GM18519 (cell line): ENCODE measurements around the gene ADAMTS2.

Source experiments
- ATAC-seq: cut with Tn5 transposase; IDR thresholded peaks from one replicate; pipeline ENCODE4 v1.9.1; 2021; ENCODE audit warnings: mild to moderate bottlenecking, moderate library complexity; ENCODE audit not compliant: unreplicated experiment, low FRiP score

Gene ADAMTS2

GRCh38 chr5:179270581-179271427, 74.5 kb downstream of the ADAMTS2 start:
- ATAC-seq, result no peak

DNA sequence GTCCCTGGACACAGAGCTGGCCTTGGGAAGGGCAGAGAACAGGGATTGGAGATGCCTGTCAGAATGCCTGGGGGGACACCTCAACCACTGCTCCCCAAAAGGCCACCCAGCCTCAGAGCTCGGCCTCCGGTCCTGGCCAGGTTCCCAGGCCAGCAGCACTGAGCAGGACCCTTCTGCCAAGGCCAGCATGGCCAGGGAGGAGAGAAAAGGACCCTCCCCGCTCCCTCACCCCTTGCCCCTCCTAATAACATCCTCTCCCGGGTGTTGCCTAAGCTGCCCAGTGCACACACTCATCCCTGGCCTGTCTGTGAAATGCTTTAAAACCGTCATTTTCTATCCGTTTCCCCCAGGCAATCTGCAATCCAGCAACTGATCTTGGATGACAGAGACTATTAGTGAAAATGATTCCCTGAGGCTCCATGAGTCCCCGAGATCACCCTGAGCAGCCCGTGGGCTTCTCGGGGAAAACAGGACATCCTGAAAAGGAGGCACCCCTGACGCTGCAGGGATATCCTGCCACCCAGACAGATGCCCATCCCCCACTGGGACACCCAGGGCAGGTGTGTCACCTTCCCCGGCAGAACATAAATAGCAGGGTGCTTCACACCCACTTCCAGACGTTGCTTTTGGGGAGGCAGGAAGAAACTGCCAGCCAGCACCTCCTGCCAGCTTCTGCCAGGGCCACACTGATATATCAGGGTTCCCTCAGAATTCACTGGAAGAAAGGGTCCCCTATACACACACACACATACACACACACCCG, 75.3 kb downstream of the ADAMTS2 start:
- ATAC-seq, result no peak

GRCh38 chr5:179268966-179269693, 76.1 kb downstream of the ADAMTS2 start:
- no peak for ATAC-seq

GRCh38 chr5:179268399-179268952, 76.8 kb downstream of the ADAMTS2 start:
- no peak for ATAC-seq

GRCh38 chr5:179267671-179268083, 77.6 kb downstream of the ADAMTS2 start:
- no peak for ATAC-seq

- ATAC-seq, result no peak
Observed at GRCh38 chr5:179267071-179267670, 78.1 kb downstream of the ADAMTS2 start.

DNA sequence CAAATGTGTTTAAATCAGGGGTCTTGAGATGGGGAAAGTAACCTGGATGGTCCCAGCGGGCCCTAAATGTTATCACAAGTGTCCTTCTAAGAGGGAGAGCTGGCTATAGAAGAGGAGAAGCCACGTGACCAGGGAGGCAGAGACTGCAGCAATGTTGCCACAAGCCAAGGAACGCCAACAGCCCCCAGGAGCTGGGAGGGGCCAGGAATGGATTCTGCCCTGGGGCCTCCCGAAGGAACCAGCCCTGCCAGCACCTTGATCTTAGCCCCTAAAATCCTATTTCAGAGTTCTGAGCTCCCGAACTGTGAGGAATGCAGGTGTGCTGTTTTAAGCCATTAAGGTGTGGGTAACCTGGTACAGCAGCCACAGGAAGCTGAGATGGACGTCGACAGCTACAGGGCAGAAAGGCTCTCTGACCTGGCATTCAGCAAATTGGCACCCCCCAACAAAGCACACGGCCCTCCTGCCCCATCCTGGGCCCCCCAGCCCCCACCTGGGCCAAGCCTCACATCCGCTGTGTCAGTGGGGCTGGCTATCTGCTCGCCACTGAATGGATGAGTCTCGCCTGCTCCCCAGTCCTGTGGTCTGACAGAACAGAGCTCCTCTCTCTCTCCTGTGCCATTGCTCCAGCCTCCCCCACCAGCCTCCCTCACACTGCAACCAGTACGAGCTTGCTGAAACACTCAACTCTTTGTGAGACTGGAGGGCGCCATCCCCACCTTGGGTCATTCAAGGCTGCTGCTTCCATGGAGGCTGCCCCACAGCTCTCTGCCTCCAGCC, 78.8 kb downstream of the ADAMTS2 start:
- ATAC-seq, result no peak

DNA sequence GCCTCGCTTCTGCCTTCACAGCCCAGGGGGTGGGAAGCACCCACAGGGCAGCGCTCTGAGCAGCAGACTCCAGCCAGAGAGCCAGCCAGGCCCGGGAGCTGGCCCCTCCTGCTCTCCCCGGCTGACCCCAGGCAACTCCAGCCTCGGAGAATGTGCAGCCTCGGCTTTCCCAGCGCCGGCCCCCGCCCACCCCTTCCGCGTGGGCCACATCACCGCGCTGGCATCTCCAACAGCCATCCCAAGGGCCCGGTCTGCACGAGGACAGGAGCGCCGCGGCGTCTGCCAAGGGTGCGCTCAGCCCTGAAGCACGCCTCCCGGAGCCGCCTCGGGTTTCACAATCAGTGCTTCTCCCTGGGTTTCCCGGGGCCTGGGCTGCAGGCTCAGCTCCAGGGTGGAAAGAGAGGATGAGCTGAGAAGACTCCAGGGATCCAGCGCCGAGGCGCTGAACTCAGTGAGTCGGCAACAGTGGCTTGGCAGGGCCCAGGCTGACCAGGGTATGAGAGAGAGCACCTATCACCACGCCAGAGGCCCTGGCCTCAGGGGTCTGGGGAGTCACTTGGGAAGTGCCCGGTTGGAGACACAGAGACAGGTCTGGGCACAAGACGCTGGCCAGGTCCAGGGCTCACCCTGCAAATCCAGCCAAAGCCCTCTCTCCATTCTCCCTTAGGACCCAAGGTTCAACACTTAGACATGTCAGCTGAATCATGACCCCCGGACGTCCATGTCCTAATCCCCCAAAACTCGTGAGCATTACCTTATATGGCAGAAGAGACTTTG, 79.6 kb downstream of the ADAMTS2 start:
- ATAC-seq, result no peak

DNA sequence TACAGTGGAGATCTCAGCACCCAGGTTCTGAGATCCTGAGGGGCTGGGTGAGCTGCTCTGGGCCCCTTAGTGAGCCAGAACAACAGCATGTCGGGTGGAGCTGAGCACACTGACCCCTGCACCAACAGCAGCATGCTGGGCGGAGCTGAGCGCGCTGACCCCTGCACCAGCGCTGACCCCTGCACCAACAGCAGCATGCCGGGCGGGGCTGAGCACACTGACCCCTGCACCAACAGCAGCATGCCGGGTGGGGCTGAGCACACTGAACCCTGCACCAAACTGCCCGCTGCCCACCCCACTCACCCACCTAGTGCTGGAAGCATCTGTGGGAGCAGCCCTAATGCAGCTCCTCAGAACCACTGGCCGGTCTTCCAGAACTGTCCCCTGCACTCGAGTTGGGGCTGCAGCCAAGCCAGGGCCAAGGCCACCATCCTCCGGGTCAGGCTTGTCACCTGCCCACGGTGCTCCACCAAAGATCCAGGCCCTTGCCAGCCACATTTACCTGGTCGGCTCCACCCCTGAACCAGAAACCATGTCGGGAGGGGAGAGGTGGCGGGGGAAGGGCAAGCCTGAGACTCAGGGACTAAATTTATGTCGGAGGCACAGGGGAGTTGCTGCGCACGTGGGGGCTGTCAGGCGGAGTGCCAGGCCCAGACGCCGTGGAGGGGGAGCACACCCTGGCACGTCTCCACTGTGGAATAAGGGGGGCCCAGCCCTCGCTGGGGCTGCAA, 80.3 kb downstream of the ADAMTS2 start:
- no peak for ATAC-seq

DNA sequence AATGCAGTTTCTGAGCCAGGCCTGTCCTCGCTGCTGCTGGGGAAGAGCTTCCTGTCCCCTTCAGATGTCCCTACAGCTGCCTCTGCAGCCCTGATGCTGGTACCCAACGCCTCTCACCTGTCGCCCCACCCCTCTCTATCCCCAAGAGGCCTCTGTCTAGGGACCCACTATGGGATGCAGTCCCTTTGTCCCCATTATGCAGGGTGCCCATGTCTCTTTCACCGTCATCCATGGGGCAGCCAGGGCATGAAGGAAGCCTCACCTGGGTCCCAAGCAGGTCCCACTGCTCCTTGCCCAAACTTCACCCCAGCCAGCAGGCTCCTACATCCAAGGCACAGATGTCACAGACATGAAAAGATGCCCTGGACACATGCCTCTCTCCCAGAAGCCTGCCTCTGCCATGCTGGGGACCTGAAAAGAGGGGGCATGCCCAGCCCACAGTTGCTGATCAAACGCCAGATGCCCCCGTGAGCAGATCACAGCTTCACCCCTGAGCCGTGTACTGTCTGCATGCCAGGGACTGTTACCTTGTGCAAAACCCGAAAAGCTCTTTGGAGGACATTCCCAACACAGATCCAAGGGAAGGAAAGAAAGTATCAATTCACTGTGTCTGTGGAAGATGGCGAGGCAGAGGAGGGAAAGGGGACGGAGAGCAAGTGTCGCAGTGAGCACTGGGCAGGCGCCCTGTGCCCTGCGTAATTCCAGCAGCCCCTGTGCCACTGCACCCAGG, 81.0 kb downstream of the ADAMTS2 start:
- no peak for ATAC-seq

GRCh38 chr5:179263391-179264052, 81.7 kb downstream of the ADAMTS2 start:
- ATAC-seq, result no peak

DNA sequence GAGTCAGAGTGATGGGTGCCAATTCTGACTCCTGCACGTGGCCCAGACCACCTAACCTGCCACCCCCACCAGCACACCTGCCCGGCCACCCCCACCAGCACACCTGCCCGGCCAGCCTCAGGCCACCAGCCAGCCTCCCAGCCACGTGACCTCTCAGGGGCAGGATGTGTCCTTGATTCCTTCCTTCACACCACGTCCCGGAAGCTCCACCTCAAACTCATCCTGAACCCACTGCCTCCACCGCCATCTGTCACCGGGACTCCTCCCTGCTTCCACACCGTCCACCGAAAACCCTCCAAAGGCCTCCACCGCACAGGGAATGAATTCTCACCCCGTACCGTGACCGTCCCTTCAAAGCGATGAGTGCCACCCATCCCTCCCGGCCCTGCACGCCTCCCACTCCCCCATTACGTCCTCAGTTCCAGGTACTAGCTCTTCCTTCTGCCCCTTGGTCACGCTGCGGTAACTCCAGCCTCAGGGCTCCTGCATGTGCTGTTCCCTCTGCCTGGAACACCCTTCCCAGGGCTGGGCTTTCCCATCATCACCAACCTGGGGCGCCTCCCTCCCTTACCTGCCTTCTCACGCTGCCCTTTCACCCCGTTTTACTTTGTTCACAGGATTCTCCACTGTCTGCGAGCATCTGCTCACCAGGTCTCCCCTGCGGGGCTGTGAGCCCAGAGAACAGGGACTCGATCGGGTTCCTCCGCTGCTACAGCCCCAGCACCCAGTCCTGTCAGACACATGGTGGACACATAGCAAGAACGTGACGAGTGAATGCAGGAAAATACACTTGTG, 82.9 kb downstream of the ADAMTS2 start:
- ATAC-seq, result no peak

DNA sequence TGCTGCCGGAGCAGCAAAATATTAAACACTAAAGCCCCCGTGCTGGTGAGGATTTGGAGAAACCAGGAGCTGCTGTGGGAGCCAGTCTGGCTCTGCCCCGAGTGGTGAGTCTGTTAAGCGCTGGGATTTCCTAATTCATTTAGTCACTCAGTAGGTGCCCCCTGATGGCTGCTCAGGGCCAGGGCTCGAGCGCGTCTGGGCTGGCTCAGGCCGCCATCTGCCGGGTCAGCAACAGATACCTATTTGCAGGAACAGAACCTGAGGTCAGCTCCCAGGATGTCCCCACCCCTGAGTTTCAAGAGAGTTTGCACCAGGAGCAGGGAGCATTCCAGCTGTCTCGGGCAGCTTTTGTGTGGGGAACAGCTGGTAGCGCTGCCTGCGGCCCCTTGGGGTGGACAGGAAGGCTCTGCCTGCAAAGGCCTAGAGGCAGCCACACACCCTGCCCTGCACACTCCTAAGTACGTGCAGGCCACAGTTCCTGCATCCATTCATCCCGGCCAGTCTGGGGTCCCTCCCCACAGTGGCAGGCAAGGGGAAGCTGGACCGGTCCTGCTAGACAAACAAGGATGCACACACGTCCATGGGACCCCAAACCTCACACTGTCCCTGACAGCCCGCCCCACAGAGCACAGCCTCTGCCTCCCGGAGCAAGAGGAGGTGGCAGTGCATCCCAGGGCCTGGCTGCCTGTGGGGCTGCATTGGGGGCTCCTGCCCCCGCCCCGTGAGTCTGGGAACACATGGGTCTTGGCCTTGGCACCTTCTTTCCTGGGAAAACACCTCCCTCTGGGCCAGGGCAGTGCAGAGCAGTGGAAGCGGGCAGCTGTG, 83.7 kb downstream of the ADAMTS2 start:
- ATAC-seq, result no peak

- ATAC-seq, result no peak
Observed at GRCh38 chr5:179260324-179261070, 84.8 kb downstream of the ADAMTS2 start.
